GM21529 (cell line): ENCODE measurements around the gene DCLK3.
A peak's percentile ranks its signal among the peaks of the same experiment; 100 is the strongest.

ENCODE experiments used
- ATAC-seq: cut with Tn5 transposase; IDR thresholded peaks from one replicate; pipeline ENCODE4 v1.9.1; 2021; ENCODE audit not compliant: unreplicated experiment

Gene DCLK3

DNA sequence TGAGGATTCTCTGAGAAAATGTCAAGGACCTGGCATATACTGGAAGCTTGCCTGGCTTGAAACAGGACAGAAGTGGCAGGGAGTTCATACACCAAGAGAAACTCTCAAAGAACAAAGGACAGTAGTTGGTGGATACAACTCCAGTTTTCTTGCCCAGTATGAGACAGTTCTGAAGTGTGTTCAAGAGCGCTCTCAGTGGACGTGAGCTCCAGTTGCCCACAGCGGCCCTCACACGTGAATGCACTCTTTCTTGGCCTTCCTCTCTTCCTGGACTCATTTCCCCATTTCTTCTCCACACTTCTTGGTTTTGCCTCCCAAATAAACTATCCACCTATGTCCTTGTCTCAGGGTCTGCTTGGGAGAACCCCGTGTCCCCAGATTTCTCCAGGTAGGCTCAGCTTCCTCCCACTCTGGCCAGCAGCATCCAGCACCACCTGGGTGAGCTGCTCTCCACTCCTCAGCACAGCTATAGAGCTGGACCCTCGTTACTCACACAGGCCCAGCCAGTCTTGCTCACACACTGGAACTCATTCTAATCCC is 54.5 kb downstream of the DCLK3 start:
- ATAC-seq, result no peak

DNA sequence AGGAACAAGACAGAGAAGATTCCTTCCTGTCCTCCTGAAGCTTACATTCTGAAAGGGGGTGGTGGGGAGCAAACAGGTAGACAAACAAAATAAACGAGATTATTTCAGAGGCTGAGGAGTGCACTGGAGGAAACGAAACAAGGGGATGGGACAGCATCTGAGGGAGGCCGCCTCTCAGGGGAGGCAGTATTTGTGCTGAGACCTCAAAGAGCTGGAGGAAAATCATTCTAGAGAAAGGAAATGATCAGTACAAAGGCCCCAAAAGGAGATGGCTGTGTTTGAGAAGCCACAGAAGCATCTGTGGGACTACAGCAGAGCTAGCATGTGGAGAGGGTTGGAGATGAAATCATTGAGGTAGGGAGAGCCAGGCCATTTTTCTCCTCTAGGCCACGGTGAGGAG is 55.1 kb downstream of the DCLK3 start:
- ATAC-seq, result no peak

- peak; percentile 75 for ATAC-seq
Observed at GRCh38 chr3:36707623-36708409, 56.5 kb downstream of the DCLK3 start.

- ATAC-seq, result no peak
Observed at GRCh38 chr3:36705015-36705414, 59.3 kb downstream of the DCLK3 start.

DNA sequence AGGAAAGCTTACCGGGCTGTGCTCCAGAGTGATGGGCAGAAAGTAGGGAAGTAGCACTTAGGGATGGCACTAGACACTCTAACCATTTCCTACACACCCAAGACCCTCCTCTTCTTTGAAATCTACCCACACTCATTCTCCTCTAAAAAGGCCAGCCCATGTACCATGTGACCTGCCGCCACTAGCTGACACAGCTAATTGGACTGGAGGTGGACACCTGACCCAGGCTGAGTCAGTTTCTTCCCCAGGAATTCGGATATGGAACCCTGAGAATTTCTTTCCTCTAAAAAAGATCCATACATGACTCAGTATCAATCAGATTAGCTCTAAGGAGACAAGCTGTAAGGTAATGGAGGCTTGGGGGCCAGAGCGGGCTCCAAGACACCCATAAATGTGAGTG is 60.1 kb downstream of the DCLK3 start:
- ATAC-seq, result no peak

DNA sequence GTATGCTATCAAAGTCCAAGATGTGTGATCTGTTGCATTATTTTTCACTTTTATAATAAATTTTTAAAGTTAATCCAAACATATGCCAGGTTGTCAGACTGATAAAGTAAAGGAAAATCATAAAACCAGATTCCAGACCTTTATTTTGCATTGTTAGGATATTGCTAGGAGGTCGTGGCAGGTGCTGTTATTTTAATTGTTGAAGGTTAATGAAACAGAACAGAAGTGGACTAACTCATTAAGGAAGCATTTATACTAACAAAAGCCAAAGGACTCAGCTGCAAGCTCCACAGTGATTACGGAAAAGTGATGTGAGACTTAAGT is 63.1 kb downstream of the DCLK3 start:
- ATAC-seq, result no peak

DNA sequence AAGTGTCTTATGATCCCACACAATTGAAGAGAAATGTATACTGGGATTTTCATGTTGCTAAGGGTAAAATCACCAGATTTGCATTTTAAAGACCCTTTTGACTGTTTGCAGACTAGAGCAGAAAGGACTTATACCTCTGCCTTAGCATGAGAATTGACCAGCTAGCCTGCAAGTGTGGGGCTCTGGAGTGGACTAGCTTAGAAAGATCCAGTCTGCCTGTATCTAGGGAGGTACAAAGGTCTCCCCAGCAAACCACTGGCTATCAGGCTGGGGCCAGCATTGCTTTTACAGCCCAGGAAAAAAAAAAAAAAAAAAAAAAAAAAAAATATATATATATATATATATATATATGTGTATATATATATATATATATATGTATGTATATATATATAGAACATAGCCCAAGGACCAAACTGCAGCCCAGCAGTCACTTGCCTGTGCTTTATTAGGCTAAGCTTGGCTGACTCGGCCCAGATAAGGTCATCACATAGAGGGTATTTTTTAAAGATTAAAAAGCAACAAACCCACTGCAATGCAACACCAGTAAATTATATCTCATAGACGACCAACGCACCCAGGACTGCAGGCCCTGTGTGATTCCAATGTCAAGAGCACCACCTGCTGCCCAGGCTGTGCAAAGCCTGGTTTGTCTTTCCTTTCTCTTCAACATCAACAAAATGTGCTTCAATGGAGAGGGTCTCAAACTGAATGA is 63.7 kb downstream of the DCLK3 start:
- peak; percentile 86 for ATAC-seq

DNA sequence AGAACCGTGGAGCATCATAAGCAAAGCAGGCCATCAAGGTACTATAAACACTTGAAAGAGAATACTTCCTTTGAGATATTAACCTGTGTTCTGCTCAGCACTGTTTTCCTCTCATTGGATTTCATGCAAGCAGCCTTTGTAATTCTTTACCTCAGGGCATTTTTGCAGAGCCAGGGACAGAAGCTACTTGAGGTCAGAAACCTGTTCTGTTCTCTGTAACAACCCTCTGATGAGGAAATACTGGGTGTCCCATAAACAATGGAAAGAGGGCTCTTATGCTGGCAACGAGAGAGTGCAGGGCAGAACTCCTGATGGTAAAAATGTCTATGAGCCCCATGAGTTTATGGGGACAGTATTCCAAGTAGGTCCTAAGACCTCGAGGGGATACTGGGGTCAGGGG is 66.0 kb downstream of the DCLK3 start:
- ATAC-seq, result no peak

GRCh38 chr3:36697229-36698001 is 66.9 kb downstream of the DCLK3 start:
- no peak for ATAC-seq

GRCh38 chr3:36696799-36697198 is 67.6 kb downstream of the DCLK3 start:
- no peak for ATAC-seq

DNA sequence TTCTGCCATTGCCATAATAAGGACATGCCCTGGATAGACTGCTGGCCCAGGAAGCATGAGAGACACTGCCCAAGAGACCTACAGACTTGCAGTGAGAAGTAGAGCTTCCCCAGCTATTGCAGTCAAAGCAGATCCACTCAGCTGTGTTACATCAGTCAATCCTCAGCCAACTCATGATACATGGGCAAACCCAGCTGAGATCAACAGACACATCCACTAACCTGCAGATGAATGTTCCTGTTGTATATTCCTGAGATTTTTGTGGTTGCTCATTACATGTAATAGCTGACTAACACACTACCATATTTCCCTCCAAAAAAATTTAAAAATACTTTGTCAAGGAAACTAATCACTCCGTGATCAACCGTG is 68.6 kb downstream of the DCLK3 start:
- no peak for ATAC-seq

GRCh38 chr3:36695113-36695768 is 69.1 kb downstream of the DCLK3 start:
- ATAC-seq, result no peak

GRCh38 chr3:36693670-36694069 is 70.7 kb downstream of the DCLK3 start:
- peak; percentile 73 for ATAC-seq

- ATAC-seq, result no peak
Observed at GRCh38 chr3:36689560-36689959, 74.8 kb downstream of the DCLK3 start.

DNA sequence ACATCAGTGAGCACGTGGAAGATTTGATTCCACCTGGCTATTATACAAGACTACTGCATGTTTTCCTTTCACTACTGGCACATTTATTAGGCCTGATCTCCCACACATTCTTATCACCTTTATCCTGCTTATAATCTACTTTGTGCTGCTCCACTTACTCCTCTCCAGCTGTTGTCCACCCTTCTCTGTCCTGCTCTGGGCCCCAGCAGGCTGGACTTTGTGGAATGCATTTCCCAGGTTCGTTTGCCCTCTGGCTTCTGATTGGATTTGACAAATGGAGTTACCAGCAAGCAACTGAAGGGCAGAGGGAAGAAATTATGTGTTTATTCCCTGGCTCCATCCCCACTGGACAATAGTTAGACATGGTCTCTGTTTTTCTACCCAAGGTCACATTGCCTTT is 75.5 kb downstream of the DCLK3 start:
- ATAC-seq, result no peak

DNA sequence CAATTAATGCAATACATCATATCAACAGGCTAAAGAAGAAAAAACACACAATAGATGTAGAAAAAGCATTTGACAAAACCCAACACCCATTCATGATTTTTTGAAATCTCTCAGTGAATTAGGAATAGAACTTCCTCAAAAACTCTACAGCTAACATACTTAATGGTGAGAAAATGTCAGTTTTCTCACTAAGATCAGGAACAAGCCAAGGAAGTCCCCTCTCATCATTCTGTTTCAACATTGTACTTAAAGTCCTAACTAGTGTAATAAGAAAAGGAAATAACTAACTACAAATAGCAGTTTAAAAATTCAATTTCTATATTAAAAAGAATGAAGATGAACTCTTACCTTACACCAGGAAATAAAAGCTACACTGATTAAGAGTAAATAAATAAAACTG is 77.8 kb downstream of the DCLK3 start:
- ATAC-seq, result no peak

DNA sequence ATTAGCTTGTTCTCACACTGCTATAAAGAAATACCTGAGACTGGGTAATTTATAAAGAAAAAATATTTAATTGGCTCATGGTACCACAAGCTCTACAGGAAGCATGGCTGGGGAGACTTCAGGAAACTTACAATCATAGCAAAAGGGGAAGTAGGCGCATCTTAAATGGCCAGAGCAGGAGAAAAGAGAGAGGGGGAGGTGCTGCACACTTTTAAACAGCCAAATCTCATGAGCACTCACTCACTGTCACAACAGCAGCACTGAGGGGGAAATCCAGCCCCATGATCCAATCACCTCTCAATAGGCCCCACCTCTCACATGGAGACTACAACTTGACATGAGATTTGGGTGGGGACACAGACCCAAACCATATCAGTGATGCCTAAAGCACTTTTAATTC is 82.5 kb downstream of the DCLK3 start:
- ATAC-seq, result no peak

DNA sequence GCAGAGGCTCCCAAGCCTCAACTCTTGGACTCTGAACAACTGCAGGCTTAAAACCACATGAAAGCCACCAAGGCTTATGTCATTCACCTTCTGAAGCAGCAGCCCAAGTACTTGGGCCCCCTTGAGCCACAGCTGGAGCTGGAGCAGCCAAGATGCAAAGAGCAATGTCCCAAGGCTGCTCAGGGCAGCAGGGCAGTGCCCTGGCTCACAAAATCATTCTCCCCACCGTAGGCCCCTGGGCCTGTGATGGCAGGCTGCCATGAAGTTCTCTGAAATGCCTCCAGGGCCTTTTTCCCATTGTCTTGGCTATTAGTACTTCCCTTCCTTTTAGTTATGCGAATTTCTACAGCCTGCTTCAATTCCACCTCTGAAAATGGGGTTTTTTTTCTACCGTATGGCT is 83.4 kb downstream of the DCLK3 start:
- ATAC-seq, result no peak

- ATAC-seq, result no peak
Observed at GRCh38 chr3:36679384-36680200, 84.8 kb downstream of the DCLK3 start.

GRCh38 chr3:36678216-36679013 is 85.9 kb downstream of the DCLK3 start:
- ATAC-seq, result no peak
